Stomach smooth muscle (tissue), 2 donors: ENCODE measurements around the gene NCBP1.
A peak's percentile ranks its signal among the peaks of the same experiment; 100 is the strongest.
"Not testable (repeated sequence)": the region's sequence is repeated elsewhere in the genome, so short reads cannot be mapped to it uniquely, and the experiment has no call there.

Experiments
- H3K27ac ChIP-seq: one replicate; pipeline ENCODE4 v1.7.0; 2013; ENCODE audit warnings: mild to moderate bottlenecking, low read length, inconsistent platforms
- H3K27me3 ChIP-seq, 2 donors: one replicate each; pipeline ENCODE4 v1.7.0; 2013; ENCODE audit warnings: low read length in 2 of 2; ENCODE audit not compliant: insufficient read depth in 2 of 2, control insufficient read depth in 1 of 2
- H3K36me3 ChIP-seq, 2 donors: one replicate each; pipeline ENCODE4 v1.7.0; 2013; ENCODE audit warnings: low read length in 2 of 2; ENCODE audit not compliant: control insufficient read depth in 2 of 2, insufficient read depth in 2 of 2
- H3K4me1 ChIP-seq: one replicate; pipeline ENCODE4 v1.7.0; 2013; ENCODE audit warnings: low read length; ENCODE audit not compliant: control insufficient read depth, insufficient read depth
- H3K4me3 ChIP-seq, 2 donors: one replicate each; pipeline ENCODE4 v1.7.0; 2013; ENCODE audit warnings: low read length in 2 of 2
- H3K9ac ChIP-seq, 2 donors: one replicate each; pipeline ENCODE4 v1.7.0; 2013; ENCODE audit warnings: low read length in 2 of 2, mild to moderate bottlenecking in 1 of 2
- H3K9me3 ChIP-seq, 2 donors: one replicate each; pipeline ENCODE4 v1.7.0; 2013; ENCODE audit warnings: low read length in 2 of 2; ENCODE audit not compliant: control insufficient read depth in 2 of 2
- donor health status: healthy.
- donor health status: Pancreatic carcinoma.

Gene NCBP1

GRCh38 chr9:97698865-97699264 is 65.2 kb downstream of the NCBP1 start:
- Histone ChIP-seq H3K36me3 (no peaks in the 10 kb centered on the region), H3K9ac (no peak overlapping the region), H3K4me1 (peaks cover 17% of the 10 kb centered on the region), H3K27ac (no peak overlapping the region), H3K4me3 (no peak overlapping the region), H3K9me3 (no peaks in the 10 kb centered on the region), H3K27me3 (no peaks in the 10 kb centered on the region)

- not testable (repeated sequence) for H3K9ac ChIP-seq, H3K9me3 ChIP-seq, H3K36me3 ChIP-seq, H3K27ac ChIP-seq, H3K4me3 ChIP-seq, H3K27me3 ChIP-seq
- peaks cover 20% of the 10 kb centered on the region for H3K4me1 ChIP-seq
Measured at GRCh38 chr9:97699281-97699680, 65.7 kb downstream of the NCBP1 start.

- not testable (repeated sequence) for H3K4me3 ChIP-seq, H3K27ac ChIP-seq, H3K36me3 ChIP-seq, H3K9me3 ChIP-seq, H3K9ac ChIP-seq, H3K27me3 ChIP-seq
- peaks cover 20% of the 10 kb centered on the region for H3K4me1 ChIP-seq
Measured at GRCh38 chr9:97699824-97700223, 66.2 kb downstream of the NCBP1 start.

GRCh38 chr9:97703437-97704344 is 70.1 kb downstream of the NCBP1 start:
- Histone ChIP-seq H3K4me3 (peak overlapping the region in 1 of 2 donors; percentile 3), H3K9ac (peak overlapping the region in 1 of 2 donors; percentile 55), H3K9me3 (no peaks in the 10 kb centered on the region), H3K36me3 (no peaks in the 10 kb centered on the region), H3K4me1 (peaks cover 4% of the 10 kb centered on the region), H3K27me3 (peaks cover 0 to under 1% of the 10 kb centered on the region in 2 donors), H3K27ac (peak overlapping the region; percentile 66)

- Histone ChIP-seq H3K4me3 (no peak overlapping the region), H3K27ac (peak overlapping the region; percentile 66), H3K4me1 (peaks cover 4% of the 10 kb centered on the region)
Measured at GRCh38 chr9:97704345-97704677, 70.7 kb downstream of the NCBP1 start.

GRCh38 chr9:97704851-97705250 is 71.2 kb downstream of the NCBP1 start:
- Histone ChIP-seq H3K27me3 (peaks cover 0 to 4% of the 10 kb centered on the region in 2 donors), H3K9me3 (no peaks in the 10 kb centered on the region), H3K4me1 (peaks cover 4% of the 10 kb centered on the region), H3K9ac (no peak overlapping the region), H3K4me3 (no peak overlapping the region), H3K36me3 (no peaks in the 10 kb centered on the region), H3K27ac (no peak overlapping the region)

More at GRCh38 chr9:97704345-97704677, 70.7 kb downstream of the NCBP1 start:
- H3K9ac ChIP-seq = peak overlapping the region in 1 of 2 donors; percentile 55
- H3K27me3 ChIP-seq = peaks cover 0 to 4% of the 10 kb centered on the region in 2 donors
- H3K9me3 ChIP-seq = no peaks in the 10 kb centered on the region
- no peaks in the 10 kb centered on the region for H3K36me3 ChIP-seq

GRCh38 chr9:97705354-97705950 is 71.8 kb downstream of the NCBP1 start:
- no peak overlapping the region for H3K9ac ChIP-seq
- no peak overlapping the region for H3K27ac ChIP-seq
- peaks cover 4% of the 10 kb centered on the region for H3K4me1 ChIP-seq
- H3K36me3 ChIP-seq = no peaks in the 10 kb centered on the region
- peaks cover 2 to 4% of the 10 kb centered on the region in 2 donors for H3K27me3 ChIP-seq
- H3K9me3 ChIP-seq = no peaks in the 10 kb centered on the region
- H3K4me3 ChIP-seq = no peak overlapping the region

GRCh38 chr9:97706246-97706645 is 72.6 kb downstream of the NCBP1 start:
- Histone ChIP-seq H3K9me3 (no peaks in the 10 kb centered on the region), H3K4me3 (no peak overlapping the region), H3K4me1 (peaks cover 9% of the 10 kb centered on the region), H3K27me3 (peaks cover 7 to 9% of the 10 kb centered on the region in 2 donors), H3K36me3 (no peaks in the 10 kb centered on the region), H3K9ac (no peak overlapping the region), H3K27ac (no peak overlapping the region)

GRCh38 chr9:97710356-97711222 is 77.0 kb downstream of the NCBP1 start:
- H3K4me1 ChIP-seq = peaks cover 7% of the 10 kb centered on the region
- H3K27me3 ChIP-seq = peaks cover 8 to 12% of the 10 kb centered on the region in 2 donors
- no peaks in the 10 kb centered on the region for H3K36me3 ChIP-seq
- no peak overlapping the region for H3K27ac ChIP-seq
- H3K4me3 ChIP-seq = no peak overlapping the region
- peak overlapping the region in 1 of 2 donors; percentile 5 for H3K9ac ChIP-seq
- no peaks in the 10 kb centered on the region for H3K9me3 ChIP-seq

GRCh38 chr9:97711223-97711626 is 77.6 kb downstream of the NCBP1 start:
- peaks cover 8 to 12% of the 10 kb centered on the region in 2 donors for H3K27me3 ChIP-seq

More at GRCh38 chr9:97711223-97711626, 77.6 kb downstream of the NCBP1 start:
- Histone ChIP-seq H3K9ac (no peak overlapping the region), H3K36me3 (no peaks in the 10 kb centered on the region), H3K9me3 (no peaks in the 10 kb centered on the region), H3K4me1 (peaks cover 7% of the 10 kb centered on the region), H3K27ac (no peak overlapping the region), H3K4me3 (no peak overlapping the region)
